ENCODE results near the gene PAX5.

- TF ChIP-seq ZNF274 (IDR thresholded peaks at IDR 0.05; ENCODE audit: low read depth, low read length), result no peak
- no peak for TF ChIP-seq SUZ12 (IDR thresholded peaks at IDR 0.05; ENCODE audit: extremely low read depth, insufficient read depth, insufficient read length)
- TF ChIP-seq YY1 (IDR thresholded peaks at IDR 0.05; ENCODE audit: insufficient read depth, insufficient read length), result no peak
Observed at GRCh38 chr9:36905101-36906066, 128.7 kb downstream of the PAX5 start.

Data from NT2/D1 (cell line).